Epithelial cell of proximal tubule (primary cell): Measurements from ENCODE around the gene TMEM266. TPM values are rescaled to one million over a fixed set of nuclear protein-coding genes. Genes with fewer than 3 reads are reported as not detected.

Experiments
- DNase-seq: peaks from one replicate; pipeline ENCODE4 v3.0.0-alpha.2; 2011; ENCODE audit warnings: low read depth
- H3K4me3 ChIP-seq: 2 replicates; pipeline ENCODE4 v1.5.1; 2011; ENCODE audit warnings: low read depth, mild to moderate bottlenecking, low read length
- CTCF ChIP-seq: conservative IDR thresholded peaks from 2 replicates; pipeline ENCODE4 v1.5.1; 2012; ENCODE audit warnings: low read depth, mild to moderate bottlenecking, low read length
- total RNA-seq: library from RNA; depleted of rRNA; stranded (reverse); fragments of >200 nt; gene quantifications from 2 replicates; pipeline ENCODE4 v1.2.3, GENCODE V29; 2015

The TMEM266 gene
- total RNA-seq, 1 donor from 2014 or later: not detected

GRCh38 chr15:76233921-76234320 is 174.1 kb downstream of the TMEM266 start:
- no peak for DNase-seq
- no peak for TF ChIP-seq CTCF
- H3K4me3 ChIP-seq: no peak overlapping the region

GRCh38 chr15:76234337-76234889 is 174.6 kb downstream of the TMEM266 start:
- no peak for DNase-seq
- no peak overlapping the region for H3K4me3 ChIP-seq
- no peak for TF ChIP-seq CTCF

- peak; percentile 46 for TF ChIP-seq CTCF
- DNase-seq: peak; percentile 6
Measured at GRCh38 chr15:76235186-76235826, 175.5 kb downstream of the TMEM266 start.

GRCh38 chr15:76236350-76236749 is 176.6 kb downstream of the TMEM266 start:
- no peak overlapping the region for H3K4me3 ChIP-seq
- no peak for DNase-seq
- TF ChIP-seq CTCF: no peak

More at GRCh38 chr15:76235186-76235826, 175.5 kb downstream of the TMEM266 start:
- no peak overlapping the region for H3K4me3 ChIP-seq

DNA sequence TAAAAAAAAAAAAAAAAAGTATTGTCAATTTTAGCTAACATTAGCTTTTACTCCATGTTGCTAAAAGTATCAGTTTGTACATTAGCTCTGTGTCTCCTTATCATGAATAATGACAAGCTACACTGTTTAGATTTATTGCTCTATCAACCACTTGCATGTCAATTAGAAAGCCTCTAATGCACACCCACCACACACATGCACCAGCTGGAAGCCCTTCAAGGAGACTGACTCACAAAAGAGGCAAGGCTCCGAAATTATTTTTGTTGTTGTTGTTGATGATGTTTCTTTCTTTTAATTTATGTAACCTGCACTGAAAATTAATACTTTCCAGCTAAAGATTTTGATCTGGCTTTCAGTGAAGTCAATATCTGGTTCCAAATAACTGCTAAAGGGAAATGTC is 180.0 kb downstream of the TMEM266 start:
- TF ChIP-seq CTCF: no peak
- no peak for DNase-seq
- no peak overlapping the region for H3K4me3 ChIP-seq

DNA sequence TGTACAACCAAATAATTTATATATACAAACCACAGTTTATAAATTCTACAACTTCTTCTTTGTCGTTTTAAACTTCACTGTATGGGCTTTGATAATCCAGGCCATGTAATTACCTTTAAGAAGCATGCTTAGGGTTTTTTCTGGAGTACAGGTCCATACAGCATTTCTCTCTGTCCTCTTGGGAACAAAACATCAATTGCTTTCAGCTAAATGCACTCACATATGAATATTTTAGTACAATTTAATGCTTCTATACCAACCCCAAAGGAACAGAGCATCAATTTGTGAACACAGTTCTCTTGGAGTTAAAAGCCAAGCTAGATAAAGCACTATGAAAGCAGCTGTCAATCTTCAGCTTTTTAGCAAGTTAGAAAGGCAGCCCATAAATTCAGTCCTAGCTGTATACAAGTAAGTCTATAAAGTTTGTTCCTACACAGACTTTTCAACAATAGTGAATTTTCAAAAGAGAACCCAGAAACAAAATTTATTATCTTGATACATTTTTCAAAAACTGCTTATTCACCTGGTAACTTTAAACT is 185.4 kb downstream of the TMEM266 start:
- no peak for TF ChIP-seq CTCF
- DNase-seq: no peak
- no peak overlapping the region for H3K4me3 ChIP-seq

GRCh38 chr15:76251717-76252116 is 191.9 kb downstream of the TMEM266 start:
- no peak for TF ChIP-seq CTCF
- DNase-seq: no peak
- H3K4me3 ChIP-seq: no peak overlapping the region
